Hematopoietic multipotent progenitor cell (in vitro differentiated cells): ENCODE measurements around the gene TMED1. TPM values are rescaled to one million over a fixed set of nuclear protein-coding genes. Genes with fewer than 3 reads are reported as not detected.

ENCODE experiments used
- small RNA-seq: library from RNA; depleted of rRNA; stranded (forward); fragments of <200 nt; gene quantifications from one replicate; pipeline ENCODE3, GENCODE V24; 2012
- total RNA-seq: library from RNA; depleted of rRNA; stranded (reverse); fragments of >200 nt; gene quantifications from one replicate; pipeline ENCODE4 v1.2.3, GENCODE V29; 2012

The TMED1 gene
- total RNA-seq, 1 donor = 63.6 TPM

Small RNA genes lying within 50 kb of the gene (small RNA-seq; reads per million reads assigned to genes)
- gene MIR199A1 (not detected), gene MIR6793 (not detected)

Other genes starting within 250 kb of the TMED1 start
- 0.27 TPM for gene AP1M2, start 248.9 kb downstream of the TMED1 start, total RNA-seq
- 46.3 TPM for gene SLC44A2, start 210.7 kb downstream of the TMED1 start, total RNA-seq
- 213 TPM for gene ILF3, start 181.9 kb downstream of the TMED1 start, total RNA-seq
- gene QTRT1, start 134.8 kb downstream of the TMED1 start, total RNA-seq = 58.4 TPM
- gene DNM2, start 118.1 kb downstream of the TMED1 start, total RNA-seq = 174 TPM
- gene C19orf38, start 12.2 kb upstream of the TMED1 start, total RNA-seq = 31.0 TPM
- 39.3 TPM for gene CARM1, start 35.3 kb upstream of the TMED1 start, total RNA-seq
- gene YIPF2, start 92.4 kb upstream of the TMED1 start, total RNA-seq = 111 TPM
- 44.4 TPM for gene TIMM29, start 92.6 kb upstream of the TMED1 start, total RNA-seq
- 135 TPM for gene SMARCA4, start 124.8 kb upstream of the TMED1 start, total RNA-seq